ENCODE results near the gene GLIS1. TPM values are rescaled to one million over a fixed set of nuclear protein-coding genes. Genes with fewer than 3 reads are reported as not detected.
A peak's percentile ranks its signal among the peaks of the same experiment; 100 is the strongest.

GLIS1 gene
- polyA plus RNA-seq, 1 donor (not counting 4 experiments of a cell fraction or from before 2014, with no cell fraction given): not detected

DNA sequence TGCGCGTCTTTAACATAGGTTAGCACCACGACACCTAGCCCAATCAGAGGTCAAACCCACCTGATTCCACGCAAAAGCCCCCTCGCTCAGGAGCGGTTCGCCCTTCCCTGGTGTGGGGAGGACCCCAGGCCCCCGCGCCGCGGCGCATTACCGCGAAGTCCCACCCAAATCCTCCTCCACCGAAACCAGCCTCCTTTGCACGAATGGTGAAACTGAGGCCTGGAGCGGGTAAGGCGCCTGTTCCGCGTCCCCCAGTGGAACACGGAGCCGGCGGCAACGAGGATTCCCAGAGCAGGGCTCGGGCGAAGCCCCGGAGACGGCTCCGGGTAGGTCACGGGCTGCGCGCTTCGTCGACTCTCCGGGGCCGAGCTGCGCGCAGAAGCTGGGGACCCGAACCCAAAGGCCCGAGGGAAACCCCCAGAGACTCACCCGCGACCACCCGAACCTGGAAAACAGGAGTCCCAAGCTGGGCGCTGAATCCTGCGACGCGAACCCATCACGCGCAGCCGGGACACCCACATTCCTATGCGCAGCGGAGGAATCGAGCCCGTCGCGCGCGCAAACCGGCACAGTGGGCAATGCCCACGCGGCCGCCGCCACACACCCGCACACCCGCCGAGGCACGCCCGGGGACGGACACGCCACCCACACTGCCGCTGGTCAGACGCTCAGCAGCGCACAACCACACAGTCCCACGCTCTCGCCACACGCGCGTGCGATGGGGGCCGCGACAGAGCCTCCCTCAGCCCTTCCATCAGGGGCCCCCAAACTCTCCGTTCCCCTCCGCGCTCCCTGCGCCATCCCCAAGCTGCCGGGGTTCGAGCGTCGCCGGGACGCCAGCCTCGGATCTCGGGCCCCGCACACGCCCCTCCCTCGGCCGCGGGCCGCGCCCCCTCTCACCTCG, 507 bp downstream of the GLIS1 start:
- no peaks in the 10 kb centered on the region for H4K20me1 ChIP-seq (ENCODE audit: control insufficient read depth, extremely low read depth, insufficient read depth, low read length)
- DNase-seq (ENCODE audit: low read depth, low spot score) (no peak), FAIRE-seq (no peak)
- TF ChIP-seq, protein P1, sequence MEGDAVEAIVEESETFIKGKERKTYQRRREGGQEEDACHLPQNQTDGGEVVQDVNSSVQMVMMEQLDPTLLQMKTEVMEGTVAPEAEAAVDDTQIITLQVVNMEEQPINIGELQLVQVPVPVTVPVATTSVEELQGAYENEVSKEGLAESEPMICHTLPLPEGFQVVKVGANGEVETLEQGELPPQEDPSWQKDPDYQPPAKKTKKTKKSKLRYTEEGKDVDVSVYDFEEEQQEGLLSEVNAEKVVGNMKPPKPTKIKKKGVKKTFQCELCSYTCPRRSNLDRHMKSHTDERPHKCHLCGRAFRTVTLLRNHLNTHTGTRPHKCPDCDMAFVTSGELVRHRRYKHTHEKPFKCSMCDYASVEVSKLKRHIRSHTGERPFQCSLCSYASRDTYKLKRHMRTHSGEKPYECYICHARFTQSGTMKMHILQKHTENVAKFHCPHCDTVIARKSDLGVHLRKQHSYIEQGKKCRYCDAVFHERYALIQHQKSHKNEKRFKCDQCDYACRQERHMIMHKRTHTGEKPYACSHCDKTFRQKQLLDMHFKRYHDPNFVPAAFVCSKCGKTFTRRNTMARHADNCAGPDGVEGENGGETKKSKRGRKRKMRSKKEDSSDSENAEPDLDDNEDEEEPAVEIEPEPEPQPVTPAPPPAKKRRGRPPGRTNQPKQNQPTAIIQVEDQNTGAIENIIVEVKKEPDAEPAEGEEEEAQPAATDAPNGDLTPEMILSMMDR (optimal IDR thresholded peaks at IDR 0.05 in 1 of 3, IDR thresholded peaks at IDR 0.05 in 1 of 3, conservative IDR thresholded peaks at IDR 0.05 in 1 of 3; ENCODE audit: extremely low read depth in 1 of 3, insufficient read depth in 2 of 3, low read length in 3 of 3): no peak
- TF ChIP-seq EZH2 (IDR thresholded peaks at IDR 0.05; ENCODE audit: low read length): peak; percentile 96
- peak overlapping the region; percentile 45 to 66 (median 55) for H3K4me3 ChIP-seq (ENCODE audit: control insufficient read depth in 2 of 3, extremely low read depth in 1 of 3, insufficient read depth in 2 of 3, low read depth in 1 of 3, low read length in 3 of 3)
- no peaks in the 10 kb centered on the region for H3K9me1 ChIP-seq (ENCODE audit: control insufficient read depth, extremely low read depth, insufficient read depth, low read length)
- H3K36me3 ChIP-seq (ENCODE audit: control insufficient read depth in 2 of 2, extremely low read depth in 1 of 2, insufficient read depth in 2 of 2, low read length in 2 of 2): no peaks in the 10 kb centered on the region
- H3K9me3 ChIP-seq (ENCODE audit: control insufficient read depth, low read depth, low read length): no peaks in the 10 kb centered on the region
- peak overlapping the region; percentile 75 for H2AFZ ChIP-seq (ENCODE audit: control insufficient read depth, low read length)
- H3K9ac ChIP-seq (ENCODE audit: control insufficient read depth, extremely low read depth, insufficient read depth, low read length): no peak overlapping the region
- peaks cover 58% of the 10 kb centered on the region for H3K27me3 ChIP-seq (ENCODE audit: control insufficient read depth, extremely low read depth, insufficient read depth, low read length)
- dilution Hi-C loops (cut with MboI; ENCODE audit: extremely low pct_ligation_motif_present, low sequenced_read_pairs): no loop called here
- H3K4me2 ChIP-seq (ENCODE audit: control insufficient read depth, extremely low read depth, insufficient read depth, low read depth, low read length): peak overlapping the region; percentile 78
- no peak overlapping the region for H3K27ac ChIP-seq (ENCODE audit: control insufficient read depth, insufficient read depth, low read length)
- peaks cover 3% of the 10 kb centered on the region for H3K4me1 ChIP-seq (ENCODE audit: control insufficient read depth, extremely low read depth, insufficient read depth, low read length)
- H3K79me2 ChIP-seq (ENCODE audit: control insufficient read depth, insufficient read depth, low read length): no peaks in the 10 kb centered on the region

DNA sequence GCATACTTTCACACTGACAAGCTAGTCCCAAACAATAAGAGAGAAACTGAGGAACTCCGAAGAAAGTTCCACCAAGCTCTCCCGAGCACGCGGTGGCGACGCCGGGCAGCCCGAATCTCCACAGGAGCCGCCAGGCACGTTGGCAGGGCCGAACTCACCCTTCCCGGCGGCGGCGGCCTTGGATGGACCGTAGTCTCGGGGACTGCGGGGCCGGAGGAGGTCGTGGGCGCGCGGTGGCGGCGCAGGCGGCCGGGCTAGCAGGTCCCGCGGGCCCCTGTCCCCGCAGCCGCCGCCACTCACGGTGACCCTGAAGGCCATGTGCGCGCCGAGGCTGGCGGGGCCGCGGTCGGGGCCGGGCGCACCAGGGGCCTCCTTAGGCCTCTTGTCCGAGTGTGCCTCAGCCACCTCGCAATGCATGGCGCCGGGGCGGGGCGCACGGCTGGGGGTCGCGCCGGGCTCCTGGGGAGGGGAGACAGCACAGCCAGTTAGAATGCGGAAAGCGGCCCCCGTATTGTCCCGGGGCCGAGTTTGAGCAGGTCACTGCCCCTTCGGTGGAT, 1.2 kb downstream of the GLIS1 start:
- no peak for FAIRE-seq
- Histone ChIP-seq H3K4me3 (ENCODE audit: control insufficient read depth in 2 of 3, extremely low read depth in 1 of 3, insufficient read depth in 2 of 3, low read depth in 1 of 3, low read length in 3 of 3) (no peak overlapping the region), H3K9me1 (ENCODE audit: control insufficient read depth, extremely low read depth, insufficient read depth, low read length) (no peaks in the 10 kb centered on the region), H3K4me1 (ENCODE audit: control insufficient read depth, extremely low read depth, insufficient read depth, low read length) (peaks cover 3% of the 10 kb centered on the region), H3K9me3 (ENCODE audit: control insufficient read depth, low read depth, low read length) (no peaks in the 10 kb centered on the region), H4K20me1 (ENCODE audit: control insufficient read depth, extremely low read depth, insufficient read depth, low read length) (no peaks in the 10 kb centered on the region), H2AFZ (ENCODE audit: control insufficient read depth, low read length) (no peak overlapping the region), H3K79me2 (ENCODE audit: control insufficient read depth, insufficient read depth, low read length) (no peaks in the 10 kb centered on the region), H3K27ac (ENCODE audit: control insufficient read depth, insufficient read depth, low read length) (no peak overlapping the region), H3K4me2 (ENCODE audit: control insufficient read depth, extremely low read depth, insufficient read depth, low read depth, low read length) (peak overlapping the region; percentile 78), H3K27me3 (ENCODE audit: control insufficient read depth, extremely low read depth, insufficient read depth, low read length) (peaks cover 58% of the 10 kb centered on the region), H3K36me3 (ENCODE audit: control insufficient read depth in 2 of 2, extremely low read depth in 1 of 2, insufficient read depth in 2 of 2, low read length in 2 of 2) (no peaks in the 10 kb centered on the region), H3K9ac (ENCODE audit: control insufficient read depth, extremely low read depth, insufficient read depth, low read length) (no peak overlapping the region)
- no peak for DNase-seq (ENCODE audit: low read depth, low spot score)
- dilution Hi-C loops (cut with MboI; ENCODE audit: extremely low pct_ligation_motif_present, low sequenced_read_pairs): no loop called here
- TF ChIP-seq EZH2 (IDR thresholded peaks at IDR 0.05; ENCODE audit: low read length): peak; percentile 91
- TF ChIP-seq, protein P1 (optimal IDR thresholded peaks at IDR 0.05 in 1 of 3, IDR thresholded peaks at IDR 0.05 in 1 of 3, conservative IDR thresholded peaks at IDR 0.05 in 1 of 3; ENCODE audit: extremely low read depth in 1 of 3, insufficient read depth in 2 of 3, low read length in 3 of 3): no peak

Data from keratinocyte (primary cell).